GM12878 (cell line): ENCODE data around the gene CFAP53. TPM values are rescaled to one million over a fixed set of nuclear protein-coding genes. Genes with fewer than 3 reads are reported as not detected.

Experiments
- BMI1 ChIP-seq: fragments of 450-650 bp; IDR thresholded peaks from 2 replicates; pipeline ENCODE4 v1.6.1; 2016; ENCODE audit warnings: mild to moderate bottlenecking, moderate library complexity, borderline replicate concordance
- BRCA1 ChIP-seq: IDR thresholded peaks from 2 replicates; pipeline ENCODE4 v1.6.1; 2011; ENCODE audit warnings: low read depth, low read length, improper control_type of control experiment
- CHD1 ChIP-seq: IDR thresholded peaks from 2 replicates; pipeline ENCODE4 v1.6.1; 2012; ENCODE audit warnings: low read depth, low read length, improper control_type of control experiment
- EED ChIP-seq: sonication (generic); IDR thresholded peaks from 2 replicates; pipeline ENCODE4 v1.6.1; 2016; ENCODE audit warnings: antibody characterized with exemption, low read depth
- GABPA ChIP-seq: IDR thresholded peaks from 2 replicates; pipeline ENCODE4 v1.6.1; 2014; ENCODE audit warnings: antibody characterized with exemption, low read depth, mild to moderate bottlenecking, inconsistent platforms
- IKZF2 ChIP-seq, 2 experiments: fragments of 450-650 bp; IDR thresholded peaks; 2 replicates each; pipeline ENCODE4 v1.6.1; 2017; ENCODE audit warnings: mild to moderate bottlenecking in 2 of 2, moderate library complexity in 2 of 2
- LARP7 ChIP-seq: fragments of 450-650 bp; IDR thresholded peaks from 2 replicates; pipeline ENCODE4 v1.6.1; 2017; ENCODE audit warnings: mild to moderate bottlenecking
- MYB ChIP-seq: fragments of 150-350 bp; IDR thresholded peaks from 2 replicates; pipeline ENCODE4 v1.6.1; 2014; ENCODE audit warnings: mild to moderate bottlenecking, low read depth, low read length, borderline replicate concordance
- NBN ChIP-seq: fragments of 450-650 bp; IDR thresholded peaks from 2 replicates; pipeline ENCODE4 v1.6.1; 2016
- NFYA ChIP-seq: IDR thresholded peaks from 2 replicates; pipeline ENCODE4 v1.6.1; 2011; ENCODE audit warnings: low read depth, mild to moderate bottlenecking, low read length, improper control_type of control experiment, borderline replicate concordance
- PAX8 ChIP-seq: fragments of 450-650 bp; IDR thresholded peaks from 2 replicates; pipeline ENCODE4 v1.6.1; 2017; ENCODE audit warnings: mild to moderate bottlenecking, moderate library complexity
- PML ChIP-seq: IDR thresholded peaks from 2 replicates; pipeline ENCODE4 v1.6.1; 2012; ENCODE audit warnings: low read length, inconsistent platforms
- POU2F2 ChIP-seq: IDR thresholded peaks from 3 replicates; pipeline ENCODE4 v1.6.1; 2011; ENCODE audit warnings: low read depth, mild to moderate bottlenecking, low read length, borderline replicate concordance
- RAD21 ChIP-seq: IDR thresholded peaks from 2 replicates; pipeline ENCODE4 v1.6.1; 2011; ENCODE audit warnings: mild to moderate bottlenecking, low read depth, low read length, moderate library complexity; ENCODE audit not compliant: insufficient read depth
- SIX5 ChIP-seq: IDR thresholded peaks from 2 replicates; pipeline ENCODE4 v1.6.1; 2011; ENCODE audit warnings: mild to moderate bottlenecking, low read depth, low read length, moderate library complexity; ENCODE audit not compliant: severe bottlenecking
- SPI1 ChIP-seq: IDR thresholded peaks from 2 replicates; pipeline ENCODE4 v1.6.1; 2011; ENCODE audit warnings: low read depth, mild to moderate bottlenecking, low read length, moderate library complexity, borderline replicate concordance; ENCODE audit not compliant: insufficient read depth
- SUPT20H ChIP-seq: IDR thresholded peaks from 2 replicates; pipeline ENCODE4 v1.6.1; 2011; ENCODE audit warnings: low read depth, mild to moderate bottlenecking, low read length, moderate library complexity, borderline replicate concordance; ENCODE audit not compliant: control insufficient read depth
- TCF3 ChIP-seq: IDR thresholded peaks from 2 replicates; pipeline ENCODE4 v1.6.1; 2012; ENCODE audit warnings: low read depth, mild to moderate bottlenecking, low read length, borderline replicate concordance; ENCODE audit not compliant: insufficient read depth
- ZNF217 ChIP-seq: fragments of 450-650 bp; IDR thresholded peaks from 2 replicates; pipeline ENCODE4 v1.6.1; 2017; ENCODE audit warnings: antibody characterized with exemption, mild to moderate bottlenecking
- polyA plus RNA-seq, 11 experiments: library from polyadenylated mRNA; depleted of rRNA in 4 of 11; unstranded in 6 of 11; stranded (reverse) in 5 of 11; fragments of >200 nt; fragmentation: Nextera tagmentation in 4 of 11; fragmentation: Illumina TruSeq in 1 of 11; extraction: Ambion mirVana in 4 of 11; extraction: Trizol in 1 of 11; gene quantifications; 1 replicate in 1 of 11; 2 replicates in 10 of 11; pipeline versions ENCODE4 v1.2.1 to v1.2.3, GENCODE V29; 2011 to 2016; ENCODE audit warnings: inconsistent platforms in 2 of 11, missing spikeins in 2 of 11, low read depth in 1 of 11
- total RNA-seq, 4 experiments: library from RNA; depleted of rRNA in 3 of 4; stranded (reverse); fragments of >200 nt in 3 of 4; fragmentation: Illumina TruSeq in 1 of 4; extraction: Trizol in 1 of 4; gene quantifications; 2 replicates each; pipeline versions ENCODE4 v1.2.1 to v1.2.3, GENCODE V29; 2013 to 2021
- TF ChIP-seq, protein P1 (sequence below), 3 experiments: IDR thresholded peaks in 2 of 3; conservative IDR thresholded peaks in 1 of 3; 2 replicates each; pipeline ENCODE4 v1.5.1; 2011; ENCODE audit warnings: low read depth in 3 of 3, low read length in 3 of 3, mild to moderate bottlenecking in 3 of 3, control low read depth in 2 of 3, moderate library complexity in 2 of 3, inconsistent platforms in 1 of 3, mixed read lengths in 1 of 3; ENCODE audit not compliant: control insufficient read depth in 2 of 3, insufficient read depth in 1 of 3; ENCODE audit errors: extremely low read depth in 1 of 3
- TF ChIP-seq, protein P2 (sequence below): fragments of 450-650 bp; IDR thresholded peaks from 2 replicates; pipeline ENCODE4 v1.6.1; 2018; ENCODE audit warnings: borderline replicate concordance, mild to moderate bottlenecking; ENCODE audit not compliant: partially characterized antibody
- TF ChIP-seq, protein P3 (sequence below): fragments of 450-650 bp; IDR thresholded peaks from 2 replicates; pipeline ENCODE4 v1.6.1; 2017; ENCODE audit warnings: mild to moderate bottlenecking, moderate library complexity

The CFAP53 gene
- total and polyA plus RNA-seq, 10 of the 15 experiments (the other 5 are each of a cell fraction or from before 2014, with no cell fraction given), result 0.05 to 0.31 (median 0.12) TPM; not detected in 1

DNA sequence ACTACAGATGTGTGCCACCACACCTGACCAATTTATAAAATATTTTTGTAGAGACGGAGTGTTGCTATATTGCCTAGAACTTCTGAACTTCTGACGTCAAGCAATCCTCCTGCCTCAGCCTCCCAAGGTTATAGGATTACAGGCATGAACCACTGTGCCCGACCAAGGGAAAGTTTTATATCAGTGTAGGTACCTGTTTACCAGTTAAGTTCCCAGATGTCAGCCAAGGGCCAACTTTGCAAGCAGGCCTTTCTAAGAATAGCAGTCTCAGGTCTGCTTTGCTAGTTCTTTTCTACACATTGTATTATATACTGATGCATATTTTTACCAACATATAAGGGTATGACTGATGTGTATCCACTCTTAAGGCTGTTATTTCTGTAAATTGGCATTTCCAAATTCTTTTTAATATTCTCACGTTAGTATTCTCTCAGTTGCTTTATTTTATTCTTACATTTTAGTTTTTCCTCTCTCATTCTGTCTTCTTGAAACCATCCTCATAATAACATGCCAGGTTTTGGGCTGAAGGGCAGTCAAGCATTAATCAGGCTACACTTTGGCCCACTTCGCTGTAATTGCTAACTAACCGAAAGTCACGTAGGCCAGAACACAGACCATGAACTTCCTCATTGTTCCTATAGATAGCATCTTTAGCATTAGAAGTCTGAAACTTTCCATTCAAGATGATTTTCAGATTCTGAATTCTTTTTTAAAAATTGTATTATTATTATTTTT lies 46.2 kb upstream of the CFAP53 start (continued):
- TF ChIP-seq, protein P1, sequence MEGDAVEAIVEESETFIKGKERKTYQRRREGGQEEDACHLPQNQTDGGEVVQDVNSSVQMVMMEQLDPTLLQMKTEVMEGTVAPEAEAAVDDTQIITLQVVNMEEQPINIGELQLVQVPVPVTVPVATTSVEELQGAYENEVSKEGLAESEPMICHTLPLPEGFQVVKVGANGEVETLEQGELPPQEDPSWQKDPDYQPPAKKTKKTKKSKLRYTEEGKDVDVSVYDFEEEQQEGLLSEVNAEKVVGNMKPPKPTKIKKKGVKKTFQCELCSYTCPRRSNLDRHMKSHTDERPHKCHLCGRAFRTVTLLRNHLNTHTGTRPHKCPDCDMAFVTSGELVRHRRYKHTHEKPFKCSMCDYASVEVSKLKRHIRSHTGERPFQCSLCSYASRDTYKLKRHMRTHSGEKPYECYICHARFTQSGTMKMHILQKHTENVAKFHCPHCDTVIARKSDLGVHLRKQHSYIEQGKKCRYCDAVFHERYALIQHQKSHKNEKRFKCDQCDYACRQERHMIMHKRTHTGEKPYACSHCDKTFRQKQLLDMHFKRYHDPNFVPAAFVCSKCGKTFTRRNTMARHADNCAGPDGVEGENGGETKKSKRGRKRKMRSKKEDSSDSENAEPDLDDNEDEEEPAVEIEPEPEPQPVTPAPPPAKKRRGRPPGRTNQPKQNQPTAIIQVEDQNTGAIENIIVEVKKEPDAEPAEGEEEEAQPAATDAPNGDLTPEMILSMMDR (IDR thresholded peaks at IDR 0.05 in 2 of 3, conservative IDR thresholded peaks at IDR 0.05 in 1 of 3; ENCODE audit: control insufficient read depth in 2 of 3, extremely low read depth in 1 of 3, insufficient read depth in 1 of 3, low read depth in 3 of 3, low read length in 3 of 3), result no peak
- TF ChIP-seq BRCA1 (no peak), BMI1 (peak; percentile 73), PAX8 (no peak), POU2F2 (peak; percentile 62; the same call in 1 of the 3 replicates), RAD21 (no peak), EED (no peak; the same call in 1 of the 2 replicates), MYB (no peak), ZNF217 (no peak), GABPA (no peak), NBN (peak; percentile 15; the same call in 1 of the 2 replicates), SPI1 (peak; percentile 39; the same call in 1 of the 2 replicates), SUPT20H (no peak), LARP7 (no peak), PML (no peak), NFYA (no peak), SIX5 (no peak), IKZF2 (IDR thresholded peaks at IDR 0.05) (peak; percentile 82 to 83), TCF3 (no peak), CHD1 (no peak)
- TF ChIP-seq, protein P2, sequence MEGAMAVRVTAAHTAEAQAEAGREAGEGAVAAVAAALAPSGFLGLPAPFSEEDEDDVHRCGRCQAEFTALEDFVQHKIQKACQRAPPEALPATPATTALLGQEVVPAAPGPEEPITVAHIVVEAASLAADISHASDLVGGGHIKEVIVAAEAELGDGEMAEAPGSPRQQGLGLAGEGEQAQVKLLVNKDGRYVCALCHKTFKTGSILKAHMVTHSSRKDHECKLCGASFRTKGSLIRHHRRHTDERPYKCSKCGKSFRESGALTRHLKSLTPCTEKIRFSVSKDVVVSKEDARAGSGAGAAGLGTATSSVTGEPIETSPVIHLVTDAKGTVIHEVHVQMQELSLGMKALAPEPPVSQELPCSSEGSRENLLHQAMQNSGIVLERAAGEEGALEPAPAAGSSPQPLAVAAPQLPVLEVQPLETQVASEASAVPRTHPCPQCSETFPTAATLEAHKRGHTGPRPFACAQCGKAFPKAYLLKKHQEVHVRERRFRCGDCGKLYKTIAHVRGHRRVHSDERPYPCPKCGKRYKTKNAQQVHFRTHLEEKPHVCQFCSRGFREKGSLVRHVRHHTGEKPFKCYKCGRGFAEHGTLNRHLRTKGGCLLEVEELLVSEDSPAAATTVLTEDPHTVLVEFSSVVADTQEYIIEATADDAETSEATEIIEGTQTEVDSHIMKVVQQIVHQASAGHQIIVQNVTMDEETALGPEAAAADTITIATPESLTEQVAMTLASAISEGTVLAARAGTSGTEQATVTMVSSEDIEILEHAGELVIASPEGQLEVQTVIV, result no peak
- TF ChIP-seq, protein P3, sequence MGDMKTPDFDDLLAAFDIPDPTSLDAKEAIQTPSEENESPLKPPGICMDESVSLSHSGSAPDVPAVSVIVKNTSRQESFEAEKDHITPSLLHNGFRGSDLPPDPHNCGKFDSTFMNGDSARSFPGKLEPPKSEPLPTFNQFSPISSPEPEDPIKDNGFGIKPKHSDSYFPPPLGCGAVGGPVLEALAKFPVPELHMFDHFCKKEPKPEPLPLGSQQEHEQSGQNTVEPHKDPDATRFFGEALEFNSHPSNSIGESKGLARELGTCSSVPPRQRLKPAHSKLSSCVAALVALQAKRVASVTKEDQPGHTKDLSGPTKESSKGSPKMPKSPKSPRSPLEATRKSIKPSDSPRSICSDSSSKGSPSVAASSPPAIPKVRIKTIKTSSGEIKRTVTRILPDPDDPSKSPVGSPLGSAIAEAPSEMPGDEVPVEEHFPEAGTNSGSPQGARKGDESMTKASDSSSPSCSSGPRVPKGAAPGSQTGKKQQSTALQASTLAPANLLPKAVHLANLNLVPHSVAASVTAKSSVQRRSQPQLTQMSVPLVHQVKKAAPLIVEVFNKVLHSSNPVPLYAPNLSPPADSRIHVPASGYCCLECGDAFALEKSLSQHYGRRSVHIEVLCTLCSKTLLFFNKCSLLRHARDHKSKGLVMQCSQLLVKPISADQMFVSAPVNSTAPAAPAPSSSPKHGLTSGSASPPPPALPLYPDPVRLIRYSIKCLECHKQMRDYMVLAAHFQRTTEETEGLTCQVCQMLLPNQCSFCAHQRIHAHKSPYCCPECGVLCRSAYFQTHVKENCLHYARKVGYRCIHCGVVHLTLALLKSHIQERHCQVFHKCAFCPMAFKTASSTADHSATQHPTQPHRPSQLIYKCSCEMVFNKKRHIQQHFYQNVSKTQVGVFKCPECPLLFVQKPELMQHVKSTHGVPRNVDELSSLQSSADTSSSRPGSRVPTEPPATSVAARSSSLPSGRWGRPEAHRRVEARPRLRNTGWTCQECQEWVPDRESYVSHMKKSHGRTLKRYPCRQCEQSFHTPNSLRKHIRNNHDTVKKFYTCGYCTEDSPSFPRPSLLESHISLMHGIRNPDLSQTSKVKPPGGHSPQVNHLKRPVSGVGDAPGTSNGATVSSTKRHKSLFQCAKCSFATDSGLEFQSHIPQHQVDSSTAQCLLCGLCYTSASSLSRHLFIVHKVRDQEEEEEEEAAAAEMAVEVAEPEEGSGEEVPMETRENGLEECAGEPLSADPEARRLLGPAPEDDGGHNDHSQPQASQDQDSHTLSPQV, result no peak
